Choroid plexus epithelial cell (primary cell): Measurements from ENCODE around the gene PTMA.

ENCODE experiments used
- DNase-seq: peaks from one replicate; pipeline ENCODE4 v3.0.0-alpha.2; 2010; ENCODE audit warnings: low read depth
- H3K4me3 ChIP-seq: 2 replicates; pipeline ENCODE4 v1.5.1; 2011; ENCODE audit warnings: low read depth, mild to moderate bottlenecking, control low read depth, low read length, moderate library complexity
- TF ChIP-seq, protein P1 (sequence below): conservative IDR thresholded peaks from 2 replicates; pipeline ENCODE4 v1.5.1; 2011; ENCODE audit warnings: low read depth, mild to moderate bottlenecking, control low read depth, inconsistent platforms, low read length, moderate library complexity

Gene PTMA

DNA sequence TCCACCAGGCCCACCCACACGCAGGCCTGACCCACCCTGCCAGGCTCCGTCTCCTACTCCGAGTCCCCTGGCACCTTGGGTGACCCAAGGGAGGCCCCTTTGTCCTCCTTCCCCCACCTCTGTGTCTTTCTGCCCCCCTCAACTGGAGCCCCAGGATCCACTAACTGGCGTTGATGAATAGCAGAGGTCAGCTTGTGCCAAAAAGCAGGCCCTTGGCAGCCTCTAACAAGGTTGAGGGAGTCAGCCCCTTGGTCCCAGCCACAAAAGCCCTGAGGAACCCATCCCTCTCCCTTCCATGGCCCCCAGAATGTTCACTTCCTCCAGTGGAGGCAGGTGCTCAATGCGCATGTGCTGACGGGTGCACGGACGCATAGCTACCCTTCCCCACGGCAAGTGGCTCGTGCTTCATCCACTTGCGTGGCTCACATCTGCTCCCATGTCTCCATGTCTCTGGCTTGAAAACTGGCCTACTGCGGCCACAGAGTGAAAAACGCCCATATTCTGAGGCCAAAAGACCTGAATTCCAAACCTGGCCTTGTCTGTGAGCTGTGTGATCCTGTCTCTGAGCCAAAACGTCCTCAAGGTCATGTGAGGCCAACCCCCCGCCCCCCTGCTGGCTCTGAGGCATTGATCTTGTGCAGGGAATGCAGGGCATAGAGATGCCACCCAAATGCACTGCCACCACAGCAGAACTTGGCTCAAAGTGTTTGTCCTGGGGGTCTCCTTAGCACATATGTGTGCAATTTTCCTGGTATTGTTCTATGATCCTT lies 19.0 kb upstream of the PTMA start:
- no peak overlapping the region for H3K4me3 ChIP-seq
- TF ChIP-seq, protein P1, sequence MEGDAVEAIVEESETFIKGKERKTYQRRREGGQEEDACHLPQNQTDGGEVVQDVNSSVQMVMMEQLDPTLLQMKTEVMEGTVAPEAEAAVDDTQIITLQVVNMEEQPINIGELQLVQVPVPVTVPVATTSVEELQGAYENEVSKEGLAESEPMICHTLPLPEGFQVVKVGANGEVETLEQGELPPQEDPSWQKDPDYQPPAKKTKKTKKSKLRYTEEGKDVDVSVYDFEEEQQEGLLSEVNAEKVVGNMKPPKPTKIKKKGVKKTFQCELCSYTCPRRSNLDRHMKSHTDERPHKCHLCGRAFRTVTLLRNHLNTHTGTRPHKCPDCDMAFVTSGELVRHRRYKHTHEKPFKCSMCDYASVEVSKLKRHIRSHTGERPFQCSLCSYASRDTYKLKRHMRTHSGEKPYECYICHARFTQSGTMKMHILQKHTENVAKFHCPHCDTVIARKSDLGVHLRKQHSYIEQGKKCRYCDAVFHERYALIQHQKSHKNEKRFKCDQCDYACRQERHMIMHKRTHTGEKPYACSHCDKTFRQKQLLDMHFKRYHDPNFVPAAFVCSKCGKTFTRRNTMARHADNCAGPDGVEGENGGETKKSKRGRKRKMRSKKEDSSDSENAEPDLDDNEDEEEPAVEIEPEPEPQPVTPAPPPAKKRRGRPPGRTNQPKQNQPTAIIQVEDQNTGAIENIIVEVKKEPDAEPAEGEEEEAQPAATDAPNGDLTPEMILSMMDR: no peak
- no peak for DNase-seq

DNA sequence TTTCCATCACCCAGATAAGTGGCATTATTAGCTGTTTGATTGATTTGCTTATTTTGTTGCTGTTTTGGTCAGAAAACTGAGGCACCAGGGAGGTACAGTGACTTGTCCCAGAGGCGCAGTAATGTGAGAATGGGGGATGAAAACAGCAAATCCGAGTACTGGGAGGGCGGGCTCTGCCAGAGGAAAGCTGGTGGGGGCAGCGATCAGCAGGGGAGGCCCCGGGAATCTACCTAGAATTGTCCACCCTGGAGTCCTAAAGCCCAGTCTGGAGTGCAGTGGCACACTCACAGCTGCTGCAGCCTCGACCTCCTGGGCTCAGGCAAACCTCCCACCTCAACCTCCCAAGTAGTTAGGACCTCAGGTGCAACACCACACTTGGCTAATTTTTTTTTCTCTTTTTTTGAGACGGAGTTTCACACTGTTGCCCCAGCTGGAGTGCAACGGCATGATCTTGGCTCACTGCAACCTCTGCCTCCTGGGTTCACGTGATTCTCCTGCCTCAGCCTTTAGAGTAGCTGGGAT lies 17.0 kb upstream of the PTMA start:
- TF ChIP-seq, protein P1: no peak
- H3K4me3 ChIP-seq: no peak overlapping the region
- no peak for DNase-seq

DNA sequence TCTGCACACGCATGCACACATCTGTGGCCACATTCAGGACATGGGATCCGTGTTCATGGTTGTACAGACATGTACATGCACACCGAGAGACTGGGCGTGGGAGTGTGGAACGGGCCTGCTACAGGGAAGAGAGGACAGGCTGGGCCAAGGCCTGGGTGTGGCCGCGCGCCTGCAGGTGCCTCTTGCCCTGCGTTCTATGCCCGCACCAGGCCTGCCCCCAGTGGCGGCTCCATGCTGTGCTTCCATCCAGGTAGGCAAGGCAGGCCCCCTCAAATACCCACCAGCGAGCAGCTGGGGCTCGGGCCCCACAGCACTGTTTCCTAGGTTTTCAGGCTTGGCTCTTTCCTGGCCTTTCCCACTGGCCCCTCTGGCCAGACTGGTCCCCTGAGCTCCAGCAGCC lies 15.5 kb upstream of the PTMA start:
- no peak overlapping the region for H3K4me3 ChIP-seq
- no peak for DNase-seq
- TF ChIP-seq, protein P1: no peak

DNA sequence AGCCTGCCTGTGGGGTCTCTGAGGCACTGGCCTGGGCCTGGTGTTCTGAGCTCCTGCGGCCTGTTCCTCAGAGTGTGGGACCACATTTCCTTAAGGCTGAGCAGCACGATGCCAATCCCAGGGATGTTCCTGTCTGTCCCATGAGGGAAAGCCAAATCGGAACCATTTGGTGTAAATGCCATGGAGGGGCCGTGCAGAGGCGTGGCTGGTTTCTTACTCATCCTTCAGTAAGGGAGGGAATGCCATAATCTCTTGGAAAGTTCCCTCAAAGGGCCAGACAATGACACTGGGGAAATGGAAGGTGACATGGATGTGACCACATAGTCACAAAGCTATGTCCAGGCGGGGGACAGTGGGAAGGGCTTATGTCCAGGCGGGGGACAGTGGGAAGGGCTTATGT lies 14.4 kb upstream of the PTMA start:
- H3K4me3 ChIP-seq: no peak overlapping the region
- TF ChIP-seq, protein P1: no peak
- no peak for DNase-seq

DNA sequence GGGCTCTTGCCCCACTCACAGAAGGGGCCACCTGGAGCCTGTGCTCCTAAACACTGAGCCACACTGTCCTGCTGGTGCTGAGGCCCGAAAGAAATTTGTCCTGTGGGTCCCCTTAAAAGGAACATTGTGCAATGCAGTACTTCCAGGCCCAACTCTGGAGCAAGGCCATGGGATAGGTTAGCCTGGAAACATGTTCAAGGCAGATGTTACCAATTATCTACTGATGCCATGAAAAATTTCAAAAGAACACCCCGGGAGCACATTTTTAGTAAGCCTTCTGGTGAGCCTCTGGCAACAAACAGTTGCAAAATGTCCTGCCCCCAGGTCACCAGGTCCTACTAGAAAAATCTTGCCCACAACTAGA lies 12.3 kb upstream of the PTMA start:
- H3K4me3 ChIP-seq: no peak overlapping the region
- DNase-seq: peak; percentile 33
- TF ChIP-seq, protein P1: no peak

DNA sequence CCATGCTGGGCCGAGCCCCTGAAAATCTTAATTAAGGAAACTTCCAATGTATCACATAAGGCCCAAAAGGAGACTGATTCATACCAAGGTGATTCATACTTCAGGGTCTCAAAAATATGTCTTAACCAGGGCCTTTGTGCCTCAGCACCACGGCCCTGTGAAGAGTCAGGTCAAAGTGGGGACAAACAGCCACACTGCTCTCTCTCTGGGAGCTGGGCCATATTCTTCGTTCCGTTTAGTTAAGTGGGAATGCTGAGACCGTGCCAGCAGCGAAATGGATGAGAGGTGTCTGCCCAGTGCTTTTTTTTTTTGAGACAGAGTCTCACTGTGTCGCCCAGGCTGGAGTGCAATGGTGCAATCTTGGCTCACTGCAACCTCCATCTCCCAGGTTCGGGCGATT lies 9.3 kb upstream of the PTMA start:
- DNase-seq: no peak
- TF ChIP-seq, protein P1: no peak
- H3K4me3 ChIP-seq: no peak overlapping the region
